Stimulated activated naive CD8-positive, alpha-beta T cell treated with anti-CD3 and anti-CD28 coated beads, Interleukin-15, amount 100 ng/mL, for 72 hours (primary cell): ENCODE results near the gene DACT3.

Experiments used
- ATAC-seq: fragments of 150-1000 bp; cut with Tn5 transposase; 2 replicates; pipeline ENCODE4 v1.10.0; 2021; ENCODE audit warnings: mild to moderate bottlenecking, moderate library complexity
- DNase-seq, 2 donors: peaks; one replicate each; pipeline ENCODE4 v3.0.0; 2021 to 2022
- H3K27ac Mint-ChIP-seq, 2 donors: one replicate each; pipeline ENCODE4 v1.8.0; 2022; ENCODE audit warnings: mild to moderate bottlenecking in 2 of 2, mixed read lengths in 2 of 2, moderate library complexity in 2 of 2
- H3K27me3 Mint-ChIP-seq: one replicate; pipeline ENCODE4 v1.8.0; 2022; ENCODE audit warnings: mixed read lengths
- H3K4me1 Mint-ChIP-seq: one replicate; pipeline ENCODE4 v1.8.0; 2022; ENCODE audit warnings: mild to moderate bottlenecking, mixed read lengths
- H3K4me3 Mint-ChIP-seq, 2 donors: one replicate each; pipeline ENCODE4 v1.8.0; 2022; ENCODE audit warnings: mild to moderate bottlenecking in 2 of 2, mixed read lengths in 2 of 2, moderate library complexity in 1 of 2
- H3K9me3 Mint-ChIP-seq, 2 donors: one replicate each; pipeline ENCODE4 v1.8.0; 2022; ENCODE audit warnings: mixed read lengths in 2 of 2

The DACT3 gene

GRCh38 chr19:46648961-46649960, 11.7 kb downstream of the DACT3 start:
- H3K27ac Mint-ChIP-seq, result no peak overlapping the region
- H3K27me3 Mint-ChIP-seq, result peaks cover 62% of the 10 kb centered on the region
- DNase-seq (no peak), ATAC-seq (peak; percentile 48)
- H3K4me3 Mint-ChIP-seq, result peak overlapping the region; percentile 51 to 58
- no peaks in the 10 kb centered on the region for H3K9me3 Mint-ChIP-seq
- peaks cover 16% of the 10 kb centered on the region for H3K4me1 Mint-ChIP-seq

- ATAC-seq (peak; percentile 53), DNase-seq (no peak)
- H3K27me3 Mint-ChIP-seq, result peaks cover 53% of the 10 kb centered on the region
- peaks cover 10% of the 10 kb centered on the region for H3K4me1 Mint-ChIP-seq
- H3K4me3 Mint-ChIP-seq, result peak overlapping the region; percentile 49 to 56
- no peak overlapping the region for H3K27ac Mint-ChIP-seq
- H3K9me3 Mint-ChIP-seq, result no peaks in the 10 kb centered on the region
Measured at GRCh38 chr19:46648060-46648960, 12.7 kb downstream of the DACT3 start.

- Mint-ChIP-seq H3K4me1 (peaks cover 10% of the 10 kb centered on the region), H3K4me3 (no peak overlapping the region), H3K27me3 (peaks cover 45% of the 10 kb centered on the region), H3K9me3 (no peaks in the 10 kb centered on the region), H3K27ac (no peak overlapping the region)
- ATAC-seq (no peak), DNase-seq (no peak)
Measured at GRCh38 chr19:46646402-46646801, 14.6 kb downstream of the DACT3 start.

GRCh38 chr19:46644720-46645119, 16.3 kb downstream of the DACT3 start:
- ATAC-seq, result no peak
- DNase-seq, result no peak
- H3K4me3 Mint-ChIP-seq, result no peak overlapping the region
- no peak overlapping the region for H3K27ac Mint-ChIP-seq
- no peaks in the 10 kb centered on the region for H3K9me3 Mint-ChIP-seq
- peaks cover 36% of the 10 kb centered on the region for H3K27me3 Mint-ChIP-seq
- peaks cover 10% of the 10 kb centered on the region for H3K4me1 Mint-ChIP-seq

- Mint-ChIP-seq H3K27me3 (peaks cover 17% of the 10 kb centered on the region), H3K9me3 (no peaks in the 10 kb centered on the region), H3K27ac (no peak overlapping the region), H3K4me3 (peak overlapping the region in 1 of 2 donors; percentile 23), H3K4me1 (no peaks in the 10 kb centered on the region)
- ATAC-seq (no peak), DNase-seq (no peak)
Measured at GRCh38 chr19:46640656-46641055, 20.3 kb downstream of the DACT3 start.

- no peak overlapping the region for H3K27ac Mint-ChIP-seq
- H3K27me3 Mint-ChIP-seq, result peaks cover 17% of the 10 kb centered on the region
- ATAC-seq (peak; percentile 22), DNase-seq (peak in 1 of 2 donors; percentile 56)
- H3K9me3 Mint-ChIP-seq, result no peaks in the 10 kb centered on the region
- no peak overlapping the region for H3K4me3 Mint-ChIP-seq
- H3K4me1 Mint-ChIP-seq, result peaks cover 6% of the 10 kb centered on the region
Measured at GRCh38 chr19:46639358-46640182, 21.4 kb downstream of the DACT3 start.

GRCh38 chr19:46637224-46637623, 23.8 kb downstream of the DACT3 start:
- no peak for ATAC-seq
- Mint-ChIP-seq H3K4me1 (peaks cover 17% of the 10 kb centered on the region), H3K9me3 (no peaks in the 10 kb centered on the region)

GRCh38 chr19:46635920-46636761, 24.8 kb downstream of the DACT3 start, which contains the start of gene GNG8:
TSS of gene GNG8 (minus strand) at chr19:46636202. CDS start at chr19:46634682, 1,520 bp downstream.
- Mint-ChIP-seq H3K27me3 (peaks cover 8% of the 10 kb centered on the region), H3K4me1 (peaks cover 18% of the 10 kb centered on the region), H3K27ac (peak within 1 kb of the TSS; percentile 34 to 57), H3K9me3 (no peaks in the 10 kb centered on the region), H3K4me3 (peak within 1 kb of the TSS; percentile 82 to 88)
- DNase-seq (no peak), ATAC-seq (no peak)

More at GRCh38 chr19:46637224-46637623, 23.8 kb downstream of the DACT3 start:
- Mint-ChIP-seq H3K27me3 (peaks cover 8% of the 10 kb centered on the region), H3K4me3 (no peak overlapping the region), H3K27ac (no peak overlapping the region)
- no peak for DNase-seq

- Mint-ChIP-seq H3K4me3 (peak overlapping the region; percentile 82 to 88), H3K27ac (peak overlapping the region in 1 of 2 donors; percentile 57), H3K27me3 (no peaks in the 10 kb centered on the region), H3K9me3 (no peaks in the 10 kb centered on the region), H3K4me1 (peaks cover 30% of the 10 kb centered on the region)
- no peak for ATAC-seq
- DNase-seq, result no peak
Measured at GRCh38 chr19:46634656-46635218, 26.2 kb downstream of the DACT3 start.

- Mint-ChIP-seq H3K4me3 (peak overlapping the region; percentile 82 to 88), H3K4me1 (peaks cover 33% of the 10 kb centered on the region), H3K27me3 (no peaks in the 10 kb centered on the region), H3K27ac (peak overlapping the region; percentile 12 to 66), H3K9me3 (no peaks in the 10 kb centered on the region)
- ATAC-seq, result peak; percentile 71
- peak; percentile 98 for DNase-seq
Measured at GRCh38 chr19:46634045-46634655, 26.8 kb downstream of the DACT3 start.

GRCh38 chr19:46633130-46633529, 27.9 kb downstream of the DACT3 start:
- H3K27ac Mint-ChIP-seq, result no peak overlapping the region
- H3K9me3 Mint-ChIP-seq, result no peaks in the 10 kb centered on the region
- ATAC-seq (no peak), DNase-seq (no peak)
- no peaks in the 10 kb centered on the region for H3K27me3 Mint-ChIP-seq
- peaks cover 44% of the 10 kb centered on the region for H3K4me1 Mint-ChIP-seq
- H3K4me3 Mint-ChIP-seq, result peak overlapping the region; percentile 82 to 88

- H3K9me3 Mint-ChIP-seq, result no peaks in the 10 kb centered on the region
- peaks cover 58% of the 10 kb centered on the region for H3K4me1 Mint-ChIP-seq
- no peak overlapping the region for H3K27ac Mint-ChIP-seq
- no peak overlapping the region for H3K4me3 Mint-ChIP-seq
- H3K27me3 Mint-ChIP-seq, result no peaks in the 10 kb centered on the region
- ATAC-seq (no peak), DNase-seq (no peak)
Measured at GRCh38 chr19:46631481-46631880, 29.5 kb downstream of the DACT3 start.

GRCh38 chr19:46630586-46631205, 30.3 kb downstream of the DACT3 start:
- Mint-ChIP-seq H3K27ac (no peak overlapping the region), H3K4me1 (peaks cover 66% of the 10 kb centered on the region), H3K27me3 (no peaks in the 10 kb centered on the region), H3K9me3 (no peaks in the 10 kb centered on the region), H3K4me3 (no peak overlapping the region)
- DNase-seq, result no peak
- ATAC-seq, result no peak
